Transverse colon (tissue), 4 donors: ENCODE results near the gene ZMIZ1.

Experiments used
- CTCF ChIP-seq, 5 experiments: fragments of 200-600 bp in 3 of 5; fragments of 450-650 bp in 2 of 5; sonication (generic) in 3 of 5; IDR thresholded peaks; 1 replicate in 2 of 5; 2 replicates in 3 of 5; pipeline ENCODE4 v1.5.1; 2016 to 2017; ENCODE audit warnings: antibody characterized with exemption in 5 of 5, inconsistent platforms in 3 of 5, mild to moderate bottlenecking in 2 of 5, moderate library complexity in 1 of 5
- EP300 ChIP-seq: sonication (generic); formaldehyde crosslinking; IDR thresholded peaks from one replicate; pipeline ENCODE4 v1.6.1; 2017; ENCODE audit warnings: antibody characterized with exemption, low read depth
- POLR2A ChIP-seq: fragments of 450-650 bp; IDR thresholded peaks from one replicate; pipeline ENCODE4 v1.6.1; 2016; ENCODE audit warnings: antibody characterized with exemption, mild to moderate bottlenecking, moderate library complexity
- POLR2AphosphoS5 ChIP-seq, 3 donors: sonication (generic); formaldehyde crosslinking; IDR thresholded peaks; one replicate each; pipeline ENCODE4 v1.6.1; 2016; ENCODE audit warnings: antibody characterized with exemption in 3 of 3

- no peak for TF ChIP-seq CTCF (IDR thresholded peaks at IDR 0.05)
- no peak for TF ChIP-seq EP300
- no peak for TF ChIP-seq POLR2A
- no peak for TF ChIP-seq POLR2AphosphoS5 (IDR thresholded peaks at IDR 0.05)
Observed at GRCh38 chr10:79203833-79204232, 135.1 kb downstream of the ZMIZ1 start.
